ENCODE data around the gene CC2D2A.

GRCh38 chr4:15584785-15585184 is 115.1 kb downstream of the CC2D2A start:
- TF ChIP-seq POLR2A (IDR thresholded peaks at IDR 0.05): no peak
- no peak for TF ChIP-seq CTCF (IDR thresholded peaks at IDR 0.05)
- no peak for TF ChIP-seq POLR2AphosphoS5 (IDR thresholded peaks at IDR 0.05)
